ENCODE data around the gene PRKCA.

PRKCA gene

GRCh38 chr17:66784621-66785364 is 482.4 kb downstream of the PRKCA start:
- H3K27ac Mint-ChIP-seq: no peak overlapping the region
- no peaks in the 10 kb centered on the region for H3K4me1 Mint-ChIP-seq (ENCODE audit: low read depth)
- H3K36me3 Mint-ChIP-seq (ENCODE audit: low read depth): peaks cover 14% of the 10 kb centered on the region
- no peak overlapping the region for H3K4me3 Mint-ChIP-seq
- H3K9me3 Mint-ChIP-seq: no peaks in the 10 kb centered on the region
- no peaks in the 10 kb centered on the region for H3K27me3 Mint-ChIP-seq (ENCODE audit: low read depth)

- Mint-ChIP-seq H3K9me3 (no peaks in the 10 kb centered on the region), H3K27ac (no peak overlapping the region), H3K36me3 (ENCODE audit: low read depth) (peaks cover 20% of the 10 kb centered on the region), H3K27me3 (ENCODE audit: low read depth) (no peaks in the 10 kb centered on the region), H3K4me3 (no peak overlapping the region), H3K4me1 (ENCODE audit: low read depth) (peaks cover 4% of the 10 kb centered on the region)
Observed at GRCh38 chr17:66786107-66786506, 483.7 kb downstream of the PRKCA start.

GRCh38 chr17:66787914-66788313 is 485.5 kb downstream of the PRKCA start:
- peaks cover 9% of the 10 kb centered on the region for H3K4me1 Mint-ChIP-seq (ENCODE audit: low read depth)
- H3K9me3 Mint-ChIP-seq: no peaks in the 10 kb centered on the region
- H3K36me3 Mint-ChIP-seq (ENCODE audit: low read depth): peaks cover 31% of the 10 kb centered on the region
- no peak overlapping the region for H3K27ac Mint-ChIP-seq
- no peaks in the 10 kb centered on the region for H3K27me3 Mint-ChIP-seq (ENCODE audit: low read depth)
- H3K4me3 Mint-ChIP-seq: no peak overlapping the region

GRCh38 chr17:66789093-66789492 is 486.7 kb downstream of the PRKCA start:
- Mint-ChIP-seq H3K9me3 (no peaks in the 10 kb centered on the region), H3K36me3 (ENCODE audit: low read depth) (peaks cover 36% of the 10 kb centered on the region), H3K27ac (no peak overlapping the region), H3K4me1 (ENCODE audit: low read depth) (peaks cover 9% of the 10 kb centered on the region), H3K4me3 (no peak overlapping the region), H3K27me3 (ENCODE audit: low read depth) (no peaks in the 10 kb centered on the region)

GRCh38 chr17:66789961-66790437 is 487.6 kb downstream of the PRKCA start:
- no peak overlapping the region for H3K4me3 Mint-ChIP-seq
- H3K9me3 Mint-ChIP-seq: no peaks in the 10 kb centered on the region
- no peak overlapping the region for H3K27ac Mint-ChIP-seq
- no peaks in the 10 kb centered on the region for H3K27me3 Mint-ChIP-seq (ENCODE audit: low read depth)
- peaks cover 38% of the 10 kb centered on the region for H3K36me3 Mint-ChIP-seq (ENCODE audit: low read depth)
- peaks cover 9% of the 10 kb centered on the region for H3K4me1 Mint-ChIP-seq (ENCODE audit: low read depth)

- H3K4me3 Mint-ChIP-seq: no peak overlapping the region
- peaks cover 42% of the 10 kb centered on the region for H3K36me3 Mint-ChIP-seq (ENCODE audit: low read depth)
- H3K27ac Mint-ChIP-seq: no peak overlapping the region
- no peaks in the 10 kb centered on the region for H3K27me3 Mint-ChIP-seq (ENCODE audit: low read depth)
- H3K4me1 Mint-ChIP-seq (ENCODE audit: low read depth): peaks cover 9% of the 10 kb centered on the region
- H3K9me3 Mint-ChIP-seq: no peaks in the 10 kb centered on the region
Observed at GRCh38 chr17:66790501-66791061, 488.2 kb downstream of the PRKCA start.

- Mint-ChIP-seq H3K4me1 (ENCODE audit: low read depth) (peaks cover 9% of the 10 kb centered on the region), H3K4me3 (no peak overlapping the region), H3K9me3 (peaks cover 3% of the 10 kb centered on the region), H3K36me3 (ENCODE audit: low read depth) (peaks cover 48% of the 10 kb centered on the region), H3K27ac (peak overlapping the region; percentile 7), H3K27me3 (ENCODE audit: low read depth) (no peaks in the 10 kb centered on the region)
Observed at GRCh38 chr17:66791347-66791746, 488.9 kb downstream of the PRKCA start.

- H3K36me3 Mint-ChIP-seq (ENCODE audit: low read depth): peaks cover 56% of the 10 kb centered on the region
- H3K4me1 Mint-ChIP-seq (ENCODE audit: low read depth): peaks cover 9% of the 10 kb centered on the region
- no peak overlapping the region for H3K4me3 Mint-ChIP-seq
- peaks cover 12% of the 10 kb centered on the region for H3K9me3 Mint-ChIP-seq
- no peak overlapping the region for H3K27ac Mint-ChIP-seq
- no peaks in the 10 kb centered on the region for H3K27me3 Mint-ChIP-seq (ENCODE audit: low read depth)
Observed at GRCh38 chr17:66793814-66794213, 491.4 kb downstream of the PRKCA start.

- H3K4me3 Mint-ChIP-seq: no peak overlapping the region
- H3K9me3 Mint-ChIP-seq: peaks cover 18% of the 10 kb centered on the region
- no peak overlapping the region for H3K27ac Mint-ChIP-seq
- no peaks in the 10 kb centered on the region for H3K27me3 Mint-ChIP-seq (ENCODE audit: low read depth)
- H3K4me1 Mint-ChIP-seq (ENCODE audit: low read depth): peaks cover 11% of the 10 kb centered on the region
- peaks cover 57% of the 10 kb centered on the region for H3K36me3 Mint-ChIP-seq (ENCODE audit: low read depth)
Observed at GRCh38 chr17:66795486-66795885, 493.1 kb downstream of the PRKCA start.

- peaks cover 45% of the 10 kb centered on the region for H3K36me3 Mint-ChIP-seq (ENCODE audit: low read depth)
- peaks cover 2% of the 10 kb centered on the region for H3K4me1 Mint-ChIP-seq (ENCODE audit: low read depth)
- peaks cover 18% of the 10 kb centered on the region for H3K9me3 Mint-ChIP-seq
- no peaks in the 10 kb centered on the region for H3K27me3 Mint-ChIP-seq (ENCODE audit: low read depth)
- peak overlapping the region; percentile 69 for H3K27ac Mint-ChIP-seq
- H3K4me3 Mint-ChIP-seq: no peak overlapping the region
Observed at GRCh38 chr17:66799849-66800537, 497.6 kb downstream of the PRKCA start.

GRCh38 chr17:66803474-66803951 is 501.1 kb downstream of the PRKCA start:
- H3K27ac Mint-ChIP-seq: no peak overlapping the region
- H3K9me3 Mint-ChIP-seq: peaks cover 6% of the 10 kb centered on the region
- no peaks in the 10 kb centered on the region for H3K27me3 Mint-ChIP-seq (ENCODE audit: low read depth)
- peaks cover 25% of the 10 kb centered on the region for H3K36me3 Mint-ChIP-seq (ENCODE audit: low read depth)
- no peak overlapping the region for H3K4me3 Mint-ChIP-seq
- peaks cover 13% of the 10 kb centered on the region for H3K4me1 Mint-ChIP-seq (ENCODE audit: low read depth)

- peaks cover 21% of the 10 kb centered on the region for H3K36me3 Mint-ChIP-seq (ENCODE audit: low read depth)
- H3K27ac Mint-ChIP-seq: no peak overlapping the region
- no peaks in the 10 kb centered on the region for H3K9me3 Mint-ChIP-seq
- no peak overlapping the region for H3K4me3 Mint-ChIP-seq
- no peaks in the 10 kb centered on the region for H3K27me3 Mint-ChIP-seq (ENCODE audit: low read depth)
- H3K4me1 Mint-ChIP-seq (ENCODE audit: low read depth): peaks cover 11% of the 10 kb centered on the region
Observed at GRCh38 chr17:66805567-66805966, 503.2 kb downstream of the PRKCA start.

GRCh38 chr17:66807182-66807581 is 504.8 kb downstream of the PRKCA start:
- Mint-ChIP-seq H3K27ac (no peak overlapping the region), H3K4me3 (no peak overlapping the region), H3K9me3 (no peaks in the 10 kb centered on the region), H3K4me1 (ENCODE audit: low read depth) (peaks cover 11% of the 10 kb centered on the region), H3K27me3 (ENCODE audit: low read depth) (no peaks in the 10 kb centered on the region), H3K36me3 (ENCODE audit: low read depth) (peaks cover 17% of the 10 kb centered on the region)

- H3K27ac Mint-ChIP-seq: no peak overlapping the region
- peaks cover 4% of the 10 kb centered on the region for H3K27me3 Mint-ChIP-seq (ENCODE audit: low read depth)
- no peak overlapping the region for H3K4me3 Mint-ChIP-seq
Observed at GRCh38 chr17:66809408-66809807, 507.0 kb downstream of the PRKCA start.

More at GRCh38 chr17:66809408-66809807, 507.0 kb downstream of the PRKCA start:
- H3K4me1 Mint-ChIP-seq (ENCODE audit: low read depth): peaks cover 11% of the 10 kb centered on the region
- peaks cover 13% of the 10 kb centered on the region for H3K36me3 Mint-ChIP-seq (ENCODE audit: low read depth)
- no peaks in the 10 kb centered on the region for H3K9me3 Mint-ChIP-seq
